Measurements from ENCODE around the gene TBL3.
"Not testable (repeated sequence)": the region's sequence is repeated elsewhere in the genome, so short reads cannot be mapped to it uniquely, and the experiment has no call there.

The TBL3 gene

DNA sequence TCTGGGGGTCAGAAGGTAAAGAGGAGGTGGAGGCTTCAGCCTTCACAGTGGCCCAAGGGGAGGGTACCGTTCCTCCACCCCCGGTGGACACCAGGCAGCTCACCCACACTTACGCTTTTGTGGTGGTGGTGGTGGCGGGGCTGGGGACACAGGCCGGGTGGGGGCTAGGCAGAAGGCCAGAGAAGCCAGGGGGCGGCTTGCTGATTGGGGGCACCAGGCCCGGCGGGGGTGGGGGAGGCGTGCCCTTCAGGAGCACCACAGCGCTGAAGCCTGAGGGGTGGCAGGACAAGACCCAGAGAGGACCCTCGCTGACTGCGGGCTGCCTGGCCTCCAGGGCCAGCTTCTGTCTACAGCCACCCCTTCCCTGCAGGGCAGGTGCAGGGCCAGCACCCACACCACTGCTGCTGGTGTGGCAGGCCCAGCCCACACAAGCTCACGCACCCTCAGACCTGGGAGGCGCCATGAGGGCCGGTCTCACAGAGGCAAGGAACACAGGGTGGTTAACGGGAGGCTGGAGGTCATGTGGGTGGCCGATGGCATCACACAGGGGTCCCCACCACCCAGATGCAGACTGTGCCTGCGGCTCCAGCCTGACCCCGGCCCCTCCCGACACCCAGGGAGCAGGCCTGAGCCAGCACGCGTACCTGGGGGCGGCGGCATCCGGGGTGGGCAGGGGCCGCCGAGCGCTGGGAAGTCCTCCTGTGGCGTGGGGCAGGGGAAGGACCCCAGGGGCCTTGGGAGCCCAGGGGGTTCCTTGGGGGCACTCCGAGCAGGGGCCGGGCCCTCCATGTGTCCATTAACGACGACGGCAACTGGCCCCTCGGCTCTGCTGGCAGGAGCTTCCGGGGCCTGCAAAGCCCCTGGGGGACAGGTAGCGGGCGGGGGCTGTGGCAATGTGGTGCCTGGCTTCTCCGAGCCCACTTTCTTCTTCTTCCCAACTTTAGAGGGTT lies 27.3 kb downstream of the TBL3 start:
- no peak for DNase-seq (ENCODE audit: low read depth in 2 of 2)

DNA sequence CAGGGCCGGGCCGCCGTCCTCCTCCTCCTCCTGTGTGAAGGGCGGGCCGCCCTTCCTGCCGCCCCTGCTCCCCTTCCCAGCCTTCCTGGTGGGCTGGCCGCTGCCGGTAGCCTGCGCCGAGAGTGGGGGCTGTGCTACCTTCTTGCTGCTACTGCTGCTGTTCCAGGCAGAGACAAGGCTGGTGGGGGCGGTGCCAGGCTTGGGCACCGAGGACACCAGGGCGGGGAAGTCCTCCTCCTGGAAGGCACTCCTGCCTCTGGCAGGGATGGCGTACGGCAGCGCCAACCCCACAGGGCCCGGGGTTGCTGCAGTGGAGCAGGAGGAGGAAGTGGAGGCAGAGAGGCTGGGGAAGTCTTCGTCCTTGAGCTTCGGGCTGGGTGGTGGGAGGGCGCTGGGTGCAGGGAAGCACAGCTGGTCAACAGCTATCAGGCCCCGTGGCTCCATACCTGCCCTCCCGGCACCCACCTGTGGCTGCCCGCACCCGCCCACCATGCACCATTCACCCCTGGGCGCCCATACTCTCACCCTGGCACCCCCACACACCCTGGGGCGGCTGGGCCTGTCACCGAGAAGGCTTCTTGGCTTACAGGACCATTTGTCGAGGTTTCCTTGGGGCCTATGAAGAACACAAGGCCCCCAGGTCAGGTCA lies 28.1 kb downstream of the TBL3 start:
- no peak for DNase-seq (ENCODE audit: low read depth in 2 of 2)

DNA sequence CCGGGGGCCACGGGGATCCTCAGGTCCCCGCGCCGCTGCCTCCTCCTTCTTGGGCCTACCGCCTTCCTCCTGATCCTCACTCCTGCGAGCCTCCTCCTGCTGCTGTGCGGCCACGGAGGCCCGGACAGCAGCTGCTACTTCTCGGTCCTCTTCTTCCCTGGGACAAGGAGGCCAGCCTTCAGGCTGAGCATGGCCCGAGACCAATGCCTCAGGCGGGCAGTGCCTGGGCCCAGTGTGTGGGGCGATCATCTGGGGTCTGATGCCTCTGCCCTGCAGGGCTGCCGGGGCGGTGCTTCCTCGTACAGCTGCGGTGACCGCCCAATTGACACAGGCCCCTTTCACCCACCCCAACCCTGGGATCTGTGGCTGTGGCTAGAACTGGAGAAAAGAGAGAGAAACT lies 29.2 kb downstream of the TBL3 start:
- no peak for DNase-seq (ENCODE audit: low read depth in 2 of 2)

DNA sequence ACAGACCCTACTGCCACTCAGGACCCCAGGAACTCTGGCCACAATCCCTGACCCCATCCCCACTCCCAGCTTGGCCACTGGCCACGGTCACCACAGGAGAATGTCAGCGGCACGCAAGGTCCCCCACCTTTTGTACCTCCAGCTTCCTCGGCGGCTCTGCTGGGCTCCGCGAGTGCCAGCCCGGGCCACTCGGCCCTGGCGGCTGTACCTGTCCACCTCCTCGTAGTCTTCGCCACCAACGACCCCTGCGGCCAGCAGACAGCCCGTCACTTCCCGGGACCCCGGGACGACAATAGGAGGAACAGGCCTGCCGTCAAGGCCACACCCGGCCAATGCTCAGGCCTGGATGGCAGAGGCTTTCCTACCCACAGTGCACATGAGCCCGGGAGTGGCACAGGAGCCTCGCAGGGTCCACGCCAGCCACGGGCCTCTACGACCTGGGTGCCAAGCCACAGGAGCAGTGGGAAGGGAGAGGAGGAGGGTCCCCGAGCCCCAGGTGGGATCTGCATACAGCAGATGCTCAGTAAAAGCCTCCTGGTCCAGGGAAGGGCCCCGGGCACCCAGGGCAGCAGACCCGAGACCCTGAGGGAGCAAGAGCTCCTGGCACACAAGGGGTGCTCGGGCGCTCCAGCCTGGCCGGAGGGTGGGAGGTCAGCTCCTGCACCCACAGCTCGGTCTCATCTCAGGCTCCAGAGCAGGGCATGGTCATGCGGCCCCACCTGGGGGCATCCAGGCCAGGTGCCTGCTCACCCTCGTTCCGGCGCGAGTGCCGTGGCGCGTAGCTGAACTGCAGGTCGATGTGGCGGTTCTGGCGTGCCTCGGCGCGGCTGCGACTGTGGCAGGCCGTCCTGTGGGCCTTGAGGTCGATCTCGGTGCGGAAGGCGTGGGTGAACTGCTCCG lies 29.9 kb downstream of the TBL3 start:
- no peak for DNase-seq (ENCODE audit: low read depth in 2 of 2)

GRCh38 chr16:2002406-2003230 lies 30.8 kb downstream of the TBL3 start:
- DNase-seq (ENCODE audit: low read depth in 2 of 2): no peak

DNA sequence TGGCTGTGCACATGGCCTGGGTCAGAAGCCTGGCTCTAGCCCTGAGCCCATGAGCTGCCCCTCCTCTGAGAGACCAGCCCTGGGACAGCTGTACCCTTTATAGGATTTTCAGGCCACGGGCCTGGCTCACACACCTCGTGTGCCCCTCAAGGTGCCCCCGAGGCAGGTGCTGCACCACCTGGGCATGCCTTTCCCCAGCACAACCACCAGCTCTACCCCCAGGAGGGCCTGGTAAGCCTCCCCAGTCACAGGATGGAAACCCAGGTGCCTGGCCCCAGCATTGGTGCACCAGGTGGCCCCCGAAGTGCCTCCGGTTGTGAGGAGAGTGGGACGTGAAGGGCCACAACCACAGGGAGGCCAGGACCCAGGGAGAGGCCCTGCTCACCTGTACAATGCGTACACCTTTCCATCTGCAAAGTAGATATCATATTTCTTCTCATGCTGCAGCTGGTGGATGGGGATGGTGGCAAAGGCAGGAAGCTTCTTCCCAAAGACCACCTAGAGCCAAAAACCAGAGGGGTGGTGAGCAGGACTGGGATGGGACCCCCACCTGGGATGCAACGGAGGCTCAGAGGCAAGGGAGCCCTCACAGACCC lies 31.5 kb downstream of the TBL3 start:
- DNase-seq (ENCODE audit: low read depth in 2 of 2): no peak

- peak; percentile 88 to 94 for DNase-seq (ENCODE audit: low read depth in 2 of 2)
These were observed 32.2 kb downstream of the TBL3 start for GRCh38 chr16:2003827-2004641.

GRCh38 chr16:2004795-2005517 lies 33.1 kb downstream of the TBL3 start:
- DNase-seq (ENCODE audit: low read depth in 2 of 2): no peak

DNA sequence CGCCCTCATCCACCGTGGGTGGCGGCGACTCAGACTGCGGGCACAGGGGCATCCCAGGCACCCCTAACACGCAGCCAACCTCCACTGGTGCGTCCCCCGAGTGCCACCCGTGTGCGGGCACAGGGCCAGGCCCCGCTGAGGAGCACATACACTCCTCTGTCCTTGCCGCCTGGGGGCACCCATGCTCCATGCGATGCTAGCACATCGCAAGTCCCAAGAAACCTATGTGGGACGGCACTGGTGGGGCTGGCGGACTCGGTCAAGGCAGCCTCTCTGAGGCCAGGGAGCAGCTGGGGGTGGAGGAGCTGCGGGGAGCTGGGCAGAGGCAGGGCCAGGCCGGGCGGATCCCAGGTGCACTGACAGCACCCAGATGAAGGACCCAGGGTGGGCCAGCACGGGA lies 33.8 kb downstream of the TBL3 start:
- no peak for DNase-seq (ENCODE audit: low read depth in 2 of 2)

DNA sequence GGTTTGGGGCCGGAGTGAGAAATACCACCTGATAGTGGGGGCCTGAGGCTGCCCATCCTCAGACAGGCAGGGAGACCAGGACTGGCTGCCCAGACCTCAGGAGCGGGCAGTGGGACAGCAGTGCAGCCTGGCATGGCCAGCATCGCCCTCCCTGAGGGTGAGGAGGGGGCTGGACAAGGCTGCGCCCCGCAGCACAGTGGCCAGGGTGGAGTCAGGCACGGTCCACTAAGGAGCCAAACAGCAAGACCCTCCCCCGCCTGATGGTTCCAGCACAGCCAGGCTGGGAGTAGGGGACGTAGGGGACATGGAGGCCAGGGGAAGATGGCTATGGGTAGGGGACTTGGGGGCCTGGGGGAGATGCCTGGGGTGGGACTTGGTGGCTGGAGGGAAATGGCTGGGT lies 34.5 kb downstream of the TBL3 start:
- DNase-seq (ENCODE audit: low read depth in 2 of 2): no peak

- DNase-seq (ENCODE audit: low read depth in 2 of 2): no peak
These were observed 35.4 kb downstream of the TBL3 start for GRCh38 chr16:2007081-2007836.

DNA sequence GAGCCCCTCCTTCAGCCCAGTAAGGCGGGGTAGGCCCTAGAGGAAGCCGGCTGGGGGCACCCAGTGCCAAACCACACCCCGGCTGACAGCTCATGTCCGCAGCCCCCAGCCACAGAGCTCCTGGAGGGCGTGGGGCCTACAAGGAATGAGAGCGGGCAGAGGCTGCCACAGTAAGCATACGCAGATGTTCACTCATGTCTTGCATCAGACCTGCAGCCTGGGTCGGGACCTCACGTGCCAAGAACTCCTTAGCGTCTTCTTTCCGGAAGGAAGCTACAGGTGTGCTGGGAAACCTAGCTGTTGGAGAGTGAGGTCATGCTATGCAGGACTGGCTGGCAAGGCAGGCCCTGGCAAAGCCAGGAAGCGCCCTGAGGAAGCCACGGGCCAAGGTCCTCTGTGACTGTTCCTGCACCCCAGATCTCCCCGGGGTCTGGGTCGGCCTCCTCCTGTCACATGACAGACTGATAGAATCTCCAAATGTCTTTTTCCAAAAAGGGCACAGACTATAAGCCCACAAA lies 36.2 kb downstream of the TBL3 start:
- no peak for DNase-seq (ENCODE audit: low read depth in 2 of 2)

DNA sequence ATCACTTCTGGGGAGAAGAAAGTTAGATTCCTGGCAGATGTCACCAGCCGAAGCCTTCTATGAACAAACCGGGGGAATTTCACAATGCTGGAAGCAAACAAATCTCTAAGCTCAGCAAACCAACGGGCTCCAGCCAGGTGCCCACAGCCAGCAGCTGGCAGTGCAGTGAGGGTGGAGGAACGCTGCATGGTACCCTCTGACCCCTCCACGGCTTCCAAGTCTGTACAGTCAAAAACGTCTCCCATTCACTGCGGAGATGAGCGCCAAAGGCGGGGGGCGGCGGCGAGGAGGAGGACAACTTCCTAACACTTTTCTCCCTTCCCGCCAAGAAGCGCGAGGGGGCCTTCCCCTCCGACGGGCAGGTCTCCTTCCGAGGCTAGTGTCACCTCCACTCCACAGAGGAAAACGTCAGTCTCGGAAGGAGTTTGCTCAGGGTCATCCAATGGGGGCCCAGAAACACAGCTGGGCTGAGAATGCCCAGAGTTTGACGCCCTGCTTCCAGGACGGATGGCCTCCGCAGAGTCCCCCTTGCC lies 36.8 kb downstream of the TBL3 start:
- DNase-seq (ENCODE audit: low read depth in 2 of 2): no peak

GRCh38 chr16:2009164-2009711 lies 37.4 kb downstream of the TBL3 start:
- DNase-seq (ENCODE audit: low read depth in 2 of 2): no peak

- DNase-seq (ENCODE audit: low read depth in 2 of 2): peak; percentile 63 to 76
These were observed 38.1 kb downstream of the TBL3 start, which contains the start of gene ZNF598 for GRCh38 chr16:2009791-2010510. TSS of gene ZNF598 (minus strand) at chr16:2009821.

- DNase-seq (ENCODE audit: low read depth in 2 of 2): not testable (repeated sequence)
These were observed 39.9 kb downstream of the TBL3 start for GRCh38 chr16:2011726-2012125.

GRCh38 chr16:2013527-2013926 lies 41.7 kb downstream of the TBL3 start:
- DNase-seq (ENCODE audit: low read depth in 2 of 2): no peak
